ENCODE results near the gene EPC2. TPM values are rescaled to one million over a fixed set of nuclear protein-coding genes. Genes with fewer than 3 reads are reported as not detected.
A peak's percentile ranks its signal among the peaks of the same experiment; 100 is the strongest.
"Not testable (repeated sequence)": the region's sequence is repeated elsewhere in the genome, so short reads cannot be mapped to it uniquely, and the experiment has no call there.

The EPC2 gene
- total RNA-seq, 1 donor from 2014 or later: 27.5 TPM

DNA sequence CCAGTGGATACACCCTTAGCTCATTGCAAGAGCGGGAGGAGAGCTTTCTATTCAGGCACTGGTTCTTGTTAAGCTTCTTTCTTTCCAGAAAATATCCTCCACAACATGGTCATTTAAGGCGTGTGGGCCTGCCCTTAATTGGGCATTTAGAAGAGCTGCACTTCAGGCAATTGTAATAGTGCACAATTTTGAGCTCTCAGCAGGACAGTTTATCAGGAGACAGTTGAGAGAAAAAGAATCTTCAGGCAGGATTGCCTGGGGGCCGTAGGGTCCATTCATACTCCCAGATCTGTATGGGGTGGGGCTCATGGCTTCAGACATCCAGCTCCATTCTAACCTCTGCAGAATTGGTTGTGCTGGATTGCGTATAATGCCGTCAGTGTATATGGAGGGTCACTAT is 6.0 kb upstream of the EPC2 start:
- intact Hi-C loops (cut with DNase I): no loop called here
- no peak for DNase-seq (ENCODE audit: low spot score)

DNA sequence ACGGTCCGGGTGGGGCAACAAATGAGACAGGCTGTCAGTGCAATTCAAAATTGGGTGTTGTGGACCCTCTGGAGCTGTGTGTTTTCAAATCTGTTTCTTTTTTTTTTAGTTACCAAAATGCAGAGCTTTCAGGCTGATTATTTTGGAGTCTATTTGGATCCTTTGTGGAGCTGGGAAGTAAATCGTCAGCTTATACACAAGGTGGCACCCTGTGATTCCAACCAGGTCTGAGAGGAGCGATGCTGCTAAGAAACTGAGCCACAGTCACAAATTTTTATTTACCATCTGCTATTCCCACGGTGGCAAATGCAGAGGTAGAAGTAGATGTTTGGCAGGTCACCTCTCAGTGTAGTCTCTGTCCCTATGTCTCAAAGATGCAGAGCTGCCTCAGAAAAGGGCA is 3.8 kb upstream of the EPC2 start:
- intact Hi-C loops (cut with DNase I): loop anchor here (5.0 to 10.0 kb wide), 4 partner anchors 177 to 944 kb away; partner anchors contain the start of genes KIF5C and MMADHC
- DNase-seq (ENCODE audit: low spot score): no peak

DNA sequence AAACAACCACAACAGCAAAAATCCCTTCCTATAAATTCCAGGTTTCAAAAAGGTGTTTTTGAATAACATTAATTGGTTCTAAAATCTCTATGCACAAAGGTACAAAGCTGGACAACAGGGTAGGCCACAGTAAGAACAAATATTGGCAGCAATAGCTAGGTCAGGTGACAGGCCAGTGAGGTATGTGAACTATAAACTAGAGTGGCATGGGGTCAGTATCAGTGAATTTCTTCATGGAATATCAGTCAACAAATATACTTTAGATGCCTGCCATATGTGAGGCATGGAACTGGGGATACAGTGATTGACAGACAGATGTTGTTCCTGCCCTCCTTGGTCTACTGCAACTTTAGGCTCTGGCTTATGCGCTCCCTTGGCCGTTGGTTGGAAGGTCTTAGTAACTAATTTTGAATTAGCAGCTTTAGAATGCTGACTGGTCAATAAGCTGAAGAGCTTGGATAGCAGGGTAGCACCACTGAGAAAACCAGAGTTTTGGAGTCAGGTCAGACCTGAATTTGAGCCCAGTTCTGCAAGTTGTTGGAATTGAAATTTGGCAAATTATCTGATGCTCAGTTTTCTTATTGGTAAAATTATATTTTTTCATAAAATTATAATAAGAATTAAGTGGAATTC is 2.3 kb upstream of the EPC2 start:
- DNase-seq (ENCODE audit: low spot score): no peak
- intact Hi-C loops (cut with DNase I): loop anchor here (5.0 to 10.0 kb wide), 4 partner anchors 175 to 943 kb away; partner anchors contain the start of genes KIF5C and MMADHC

DNA sequence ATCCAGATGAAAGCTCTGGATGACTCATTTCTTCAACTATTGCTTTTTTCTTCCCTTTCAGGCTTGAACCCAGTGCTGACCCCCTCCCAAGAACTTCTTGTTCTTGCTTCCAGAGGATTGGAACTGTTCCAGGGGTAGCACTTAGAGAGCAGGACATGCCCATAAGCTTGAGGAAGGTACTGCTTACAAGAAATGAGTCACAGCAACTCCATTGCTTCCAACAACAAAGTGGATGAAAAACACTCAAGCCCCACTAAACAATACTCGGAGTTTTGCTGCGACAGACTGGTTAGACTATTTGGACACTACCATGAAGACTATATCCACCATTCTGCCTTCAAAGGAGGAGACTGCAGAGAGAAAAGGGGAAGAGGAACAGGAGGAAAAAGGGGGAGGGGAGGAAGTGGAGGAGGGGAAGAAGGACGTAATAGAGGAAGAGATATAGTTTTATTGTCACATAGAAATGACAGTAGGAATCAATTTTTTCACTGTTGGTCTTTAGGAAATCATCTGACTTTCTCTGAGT is 1.6 kb upstream of the EPC2 start:
- intact Hi-C loops (cut with DNase I): loop anchor here (5.0 to 10.0 kb wide), 4 partner anchors 174 to 942 kb away; partner anchors contain the start of genes KIF5C and MMADHC
- DNase-seq (ENCODE audit: low spot score): no peak

DNA sequence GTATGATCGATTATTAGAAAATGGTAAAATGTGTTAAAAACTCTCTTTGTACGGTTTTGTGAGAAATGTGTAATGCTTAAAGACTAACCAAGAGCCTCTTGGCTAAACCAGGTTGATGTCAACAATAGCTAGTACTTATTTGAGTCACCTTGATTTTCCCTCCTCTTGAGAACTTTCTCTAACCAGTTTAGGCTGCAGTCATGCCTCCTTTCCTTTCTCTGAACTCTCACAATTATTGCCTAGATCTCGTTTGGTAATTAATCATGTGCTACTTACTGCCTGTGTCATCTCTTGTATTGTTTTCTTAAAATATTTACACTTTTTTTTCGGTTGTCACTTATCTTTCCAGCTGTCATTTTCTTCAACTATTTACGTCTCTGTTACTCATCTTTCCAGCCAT is 1.1 kb upstream of the EPC2 start:
- intact Hi-C loops (cut with DNase I): loop anchor here (5.0 to 10.0 kb wide), 4 partner anchors 174 to 941 kb away; partner anchors contain the start of genes KIF5C and MMADHC
- no peak for DNase-seq (ENCODE audit: low spot score)

DNA sequence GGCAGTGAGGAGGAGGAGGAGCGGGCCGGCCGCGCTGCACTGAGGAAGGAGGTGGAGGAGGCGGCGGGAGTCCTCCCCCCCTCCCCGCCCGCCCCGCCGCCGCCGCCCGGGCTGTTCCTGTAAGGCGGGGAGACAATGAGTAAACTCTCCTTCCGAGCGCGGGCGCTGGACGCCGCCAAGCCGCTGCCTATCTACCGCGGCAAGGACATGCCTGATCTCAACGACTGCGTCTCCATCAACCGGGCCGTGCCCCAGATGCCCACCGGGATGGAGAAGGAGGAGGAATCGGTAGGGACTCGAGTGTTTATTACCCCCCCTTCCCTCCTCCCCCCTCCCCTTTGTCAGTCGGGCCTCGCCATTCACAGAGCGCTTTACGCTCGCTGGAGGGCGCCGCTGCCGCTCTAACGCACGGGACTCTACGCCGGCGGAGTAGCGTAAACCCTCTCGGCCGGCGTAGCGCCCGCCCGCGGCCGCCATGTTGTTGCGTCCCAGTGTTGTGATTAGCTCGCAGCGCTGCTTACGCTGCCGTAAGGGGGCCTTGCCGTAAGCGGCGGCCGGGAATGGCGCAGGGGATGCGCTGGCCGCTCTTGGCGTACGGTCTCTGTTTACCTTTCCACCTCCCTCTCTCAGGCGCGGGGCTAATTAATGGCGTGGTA is 460 bp downstream of the EPC2 start:
- intact Hi-C loops (cut with DNase I): loop anchor here (1.0 to 10.0 kb wide), 6 partner anchors 30 to 940 kb away; partner anchors contain the start of genes KIF5C, MMADHC and ORC4
- peak; percentile 98 for DNase-seq (ENCODE audit: low spot score)

DNA sequence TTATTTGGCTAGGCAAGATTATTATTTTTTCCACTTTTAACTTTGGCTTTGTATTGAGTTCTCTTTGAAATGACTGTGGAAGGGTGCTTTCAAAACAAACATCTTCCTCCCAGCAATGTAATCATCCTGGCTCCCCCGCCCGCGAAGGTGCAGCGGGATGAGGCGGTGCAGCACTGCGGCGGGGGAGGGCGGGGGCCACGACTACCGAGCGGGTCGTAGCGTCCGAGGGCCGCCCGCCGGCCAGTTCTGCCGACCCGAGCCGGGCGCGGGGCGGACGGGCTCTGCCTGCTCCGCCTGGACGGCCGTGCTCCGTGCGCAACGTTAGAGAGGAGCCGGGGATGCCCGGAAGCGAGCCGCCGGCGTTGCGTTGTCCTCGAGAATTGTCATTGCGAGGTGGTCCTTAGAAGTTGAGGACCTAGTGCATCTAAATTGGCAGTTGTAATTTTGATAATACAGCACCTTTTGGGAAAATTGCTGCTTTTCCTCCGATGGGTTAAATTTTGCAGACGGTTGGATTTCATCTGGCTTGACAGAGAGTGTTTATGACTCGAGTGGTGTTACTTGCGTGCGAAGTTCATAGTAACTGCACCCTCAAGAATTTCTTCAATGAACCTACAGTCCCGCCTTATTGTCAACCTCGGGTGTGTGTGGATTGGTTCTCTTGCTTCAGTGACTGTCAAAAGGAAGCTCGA is 1.1 kb downstream of the EPC2 start:
- peak; percentile 78 for DNase-seq (ENCODE audit: low spot score)
- intact Hi-C loops (cut with DNase I): loop anchor here (1.0 to 10.0 kb wide), 4 partner anchors 30 to 939 kb away; partner anchors contain the start of genes KIF5C, MMADHC and ORC4

DNA sequence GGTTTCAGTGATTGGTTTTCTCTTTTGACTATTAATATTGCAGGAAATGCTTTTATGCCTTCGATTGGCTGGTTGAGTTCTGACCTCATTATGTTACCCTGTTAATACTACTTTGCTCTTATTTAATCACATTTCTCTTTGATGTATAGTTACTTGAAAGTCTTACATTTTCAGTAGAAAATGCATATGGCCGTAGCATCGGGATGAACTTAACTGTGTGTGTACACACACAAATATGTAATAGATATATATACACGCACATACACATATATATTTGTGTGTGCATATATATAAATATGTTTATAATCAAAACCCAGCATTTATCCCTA is 1.6 kb downstream of the EPC2 start:
- intact Hi-C loops (cut with DNase I): loop anchor here (10.0 kb wide), 2 partner anchors 229 to 939 kb away; partner anchors contain the start of genes KIF5C and MMADHC
- no peak for DNase-seq (ENCODE audit: low spot score)

DNA sequence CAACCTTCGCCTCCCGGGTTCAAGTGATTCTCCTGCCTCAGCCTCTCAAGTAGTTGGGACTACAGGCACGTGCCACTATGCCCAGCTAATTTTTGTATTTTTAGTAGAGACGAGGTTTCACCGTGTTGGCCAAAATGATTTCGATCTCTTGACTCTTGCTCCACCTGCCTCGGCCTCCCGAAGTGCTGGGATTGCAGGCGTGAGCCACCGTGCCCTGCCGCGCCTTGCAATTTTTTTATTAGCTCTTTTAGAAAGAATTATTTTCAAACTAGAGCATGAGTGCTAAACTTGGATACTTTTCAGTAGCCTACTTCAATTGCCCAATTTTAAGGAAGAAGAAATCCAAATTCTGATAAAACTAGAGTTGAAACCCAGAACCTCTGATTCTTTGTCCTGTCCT is 3.2 kb downstream of the EPC2 start:
- DNase-seq (ENCODE audit: low spot score): not testable (repeated sequence)
- intact Hi-C loops (cut with DNase I): loop anchor here (10.0 kb wide), 2 partner anchors 227 to 937 kb away; partner anchors contain the start of genes KIF5C and MMADHC

DNA sequence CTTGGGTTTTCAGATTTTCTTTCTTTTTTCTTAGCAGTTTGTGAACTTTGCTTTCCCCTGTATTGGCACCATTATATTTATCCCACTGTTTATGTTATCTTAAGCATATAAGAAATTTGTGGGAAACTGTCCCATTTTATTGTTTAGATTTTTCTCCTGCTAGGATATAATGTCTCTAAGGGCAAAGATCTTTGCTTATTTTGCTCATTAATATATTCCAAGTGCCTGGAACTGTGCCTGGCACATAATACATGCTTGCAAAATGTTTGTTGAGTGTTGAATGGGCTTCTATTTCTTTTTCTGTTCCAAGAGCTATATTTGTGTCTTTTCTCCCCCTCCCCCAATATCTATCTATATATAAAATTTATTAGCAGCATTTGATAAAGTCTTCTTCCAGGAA is 5.4 kb downstream of the EPC2 start:
- DNase-seq (ENCODE audit: low spot score): no peak
- intact Hi-C loops (cut with DNase I): loop anchor here (10.0 kb wide), 2 partner anchors 225 to 935 kb away; partner anchors contain the start of genes KIF5C and MMADHC

DNA sequence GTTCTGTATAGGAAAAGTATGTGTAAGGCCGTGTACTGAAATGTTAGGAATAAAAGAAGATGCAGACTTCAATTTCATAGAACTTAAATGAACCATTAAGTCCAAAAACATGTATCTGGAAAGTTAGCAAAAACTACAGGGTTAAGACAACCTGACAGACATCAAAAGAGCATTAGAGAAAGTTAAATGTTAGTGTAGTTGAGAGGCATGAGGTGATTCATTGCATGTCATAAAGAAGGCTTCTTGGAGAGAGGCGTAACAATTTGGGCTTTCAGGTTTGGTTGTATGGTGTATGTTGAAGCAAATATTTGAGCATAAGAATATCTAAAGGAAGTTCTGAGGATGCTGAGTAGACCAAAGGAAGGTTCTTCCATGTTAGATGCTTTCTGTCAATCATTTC is 6.3 kb downstream of the EPC2 start:
- intact Hi-C loops (cut with DNase I): no loop called here
- no peak for DNase-seq (ENCODE audit: low spot score)

DNA sequence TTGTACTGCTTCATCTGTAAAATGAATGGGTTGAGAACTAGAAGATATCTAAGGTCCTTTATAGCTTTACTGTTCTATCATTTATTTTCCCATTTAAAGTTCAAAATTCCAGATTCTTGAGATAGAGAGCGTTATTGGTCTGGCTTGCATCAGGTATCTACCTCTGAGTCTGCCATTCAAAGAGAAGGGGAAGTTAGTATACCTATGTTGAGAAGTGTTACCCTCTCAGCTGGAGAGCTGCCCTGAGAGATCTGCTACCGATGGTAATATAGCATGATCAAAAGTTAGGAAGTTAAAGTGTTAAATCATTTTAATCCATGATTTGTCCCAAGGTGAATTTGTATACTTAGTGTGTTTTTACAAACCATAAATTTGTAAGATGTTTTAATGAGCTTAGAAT is 7.4 kb downstream of the EPC2 start:
- intact Hi-C loops (cut with DNase I): no loop called here
- no peak for DNase-seq (ENCODE audit: low spot score)

DNA sequence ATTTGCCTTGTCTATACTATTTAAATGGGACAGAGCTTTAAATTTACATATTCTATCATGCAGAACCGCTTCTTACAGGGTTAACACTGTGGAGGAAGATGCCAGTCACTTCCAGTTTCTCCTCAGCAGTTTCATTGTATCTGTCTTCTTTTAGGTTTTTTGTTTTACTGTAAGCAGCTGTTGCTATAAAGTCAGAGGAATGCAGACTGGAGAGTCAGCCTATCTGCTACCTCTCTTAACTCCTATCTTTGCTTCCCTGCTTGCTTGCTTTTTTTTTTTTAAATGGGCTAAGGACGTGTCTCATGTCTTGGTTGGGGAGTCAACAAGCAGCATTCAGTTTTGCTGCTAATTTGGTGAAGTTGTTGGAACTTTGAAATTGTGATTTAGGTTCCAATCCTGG is 8.9 kb downstream of the EPC2 start:
- intact Hi-C loops (cut with DNase I): no loop called here
- no peak for DNase-seq (ENCODE audit: low spot score)

DNA sequence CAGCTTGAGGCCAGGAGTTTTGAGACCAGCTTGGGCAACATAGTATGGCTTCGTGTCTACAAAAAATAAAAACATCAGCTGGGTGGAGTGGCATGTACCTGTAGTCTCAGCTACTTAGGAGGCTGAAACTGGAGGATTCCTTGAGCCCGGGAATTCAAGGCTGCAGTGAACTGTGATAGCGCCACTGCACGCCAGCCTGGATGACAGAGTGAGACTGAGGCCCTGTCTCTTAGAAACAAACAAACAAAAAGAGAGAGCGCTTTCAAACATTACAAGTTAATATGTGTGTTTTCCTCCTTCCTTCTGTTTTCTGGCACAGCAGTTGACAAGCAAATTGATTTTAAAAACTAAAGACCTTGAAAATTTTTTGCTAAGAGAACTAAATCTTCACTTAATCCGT is 9.9 kb downstream of the EPC2 start:
- intact Hi-C loops (cut with DNase I): no loop called here
- no peak for DNase-seq (ENCODE audit: low spot score)

DNA sequence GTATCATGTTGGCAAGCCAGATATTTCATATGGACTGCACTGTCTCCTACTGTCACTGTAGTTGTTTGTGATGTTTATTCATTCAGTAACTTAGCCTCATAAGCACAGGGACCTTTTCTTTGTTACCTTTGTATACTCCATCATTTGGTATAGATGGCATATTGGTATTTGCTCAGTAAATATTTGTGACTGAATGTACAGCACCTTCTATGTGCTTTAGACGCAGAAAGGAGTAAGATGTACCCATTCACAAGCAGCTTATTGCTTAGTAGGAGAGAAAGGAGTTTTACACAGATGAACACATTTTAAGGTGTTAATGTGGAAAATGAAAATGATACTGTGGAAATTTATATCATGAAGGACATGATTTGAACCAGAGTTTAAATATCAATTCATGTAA is 12.0 kb downstream of the EPC2 start:
- intact Hi-C loops (cut with DNase I): no loop called here
- no peak for DNase-seq (ENCODE audit: low spot score)

DNA sequence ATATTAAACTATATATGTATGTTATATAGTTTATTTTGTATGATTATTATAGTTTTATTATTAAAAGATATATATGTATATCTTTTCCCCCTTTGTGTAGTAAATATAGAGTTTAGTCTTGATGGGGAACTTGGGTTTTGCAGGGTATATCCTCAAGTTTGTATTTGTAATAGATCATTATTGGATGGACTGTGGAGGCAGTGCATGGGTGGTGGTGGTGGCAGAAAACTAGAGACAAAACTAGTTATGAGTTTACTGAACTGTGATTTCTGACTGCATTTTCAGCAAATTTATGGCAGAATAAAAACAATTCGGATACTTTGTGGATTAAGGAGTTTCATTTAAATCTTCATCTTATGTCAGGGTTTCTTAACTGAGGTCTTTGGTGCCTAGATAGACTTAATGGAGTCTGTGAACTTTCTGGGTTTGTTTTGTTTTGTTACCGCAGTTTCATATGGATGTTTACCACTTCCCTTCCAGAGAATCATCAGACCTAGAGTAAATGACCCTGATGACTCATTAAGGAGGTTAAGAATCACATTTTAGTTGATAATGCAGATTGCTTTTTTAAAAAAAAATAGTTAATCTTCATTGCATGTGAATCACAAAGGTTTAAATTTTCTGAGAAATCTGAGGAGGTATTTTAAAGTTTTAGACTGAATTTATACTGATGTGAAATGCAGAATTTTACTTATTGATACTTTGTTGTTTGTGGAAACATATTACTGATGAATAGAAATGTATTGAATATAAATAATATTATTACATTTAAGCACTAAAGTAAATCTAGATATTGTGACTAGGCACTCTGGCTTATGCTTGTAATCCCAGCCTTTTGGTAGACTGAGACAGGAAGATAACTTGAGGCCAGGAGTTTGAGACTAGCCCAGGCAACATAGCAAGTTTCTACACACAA is 14.5 kb downstream of the EPC2 start:
- intact Hi-C loops (cut with DNase I): no loop called here
- no peak for DNase-seq (ENCODE audit: low spot score)

DNA sequence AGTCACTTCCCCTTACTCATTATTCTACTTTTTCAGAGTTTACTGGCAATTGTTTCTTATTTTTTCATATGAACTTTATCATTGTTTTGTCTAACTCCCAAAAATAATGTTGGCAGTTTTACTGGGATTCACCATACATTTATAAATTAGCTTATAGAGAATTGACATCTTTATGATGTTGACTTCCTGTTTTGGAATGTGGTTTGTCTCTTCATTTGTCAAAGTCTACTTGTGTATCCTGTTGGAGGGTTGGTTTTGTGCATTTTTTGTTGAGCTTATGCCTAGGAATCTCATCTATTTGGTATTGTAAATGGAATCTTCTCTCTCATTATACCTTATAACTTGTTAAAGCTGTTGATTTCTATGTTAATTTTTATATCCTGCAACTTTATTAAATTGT is 16.4 kb downstream of the EPC2 start:
- intact Hi-C loops (cut with DNase I): no loop called here
- DNase-seq (ENCODE audit: low spot score): no peak

DNA sequence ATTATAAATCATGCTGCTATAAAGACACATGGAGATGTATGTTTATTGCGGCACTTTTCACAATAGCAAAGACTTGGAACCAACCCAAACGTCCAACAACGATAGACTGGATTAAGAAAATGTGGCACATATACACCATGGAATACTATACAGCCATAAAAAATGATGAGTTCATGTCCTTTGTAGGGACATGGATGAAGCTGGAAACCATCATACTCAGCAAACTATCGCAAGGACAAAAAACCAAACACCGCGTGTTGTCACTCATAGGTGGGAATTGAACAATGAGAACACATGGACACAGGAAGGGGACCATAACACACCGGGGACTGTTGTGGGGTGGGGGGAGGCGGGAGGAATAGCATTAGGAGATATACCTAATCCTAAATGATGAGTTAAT is 17.8 kb downstream of the EPC2 start:
- DNase-seq (ENCODE audit: low spot score); intact Hi-C loops (cut with DNase I): not testable (repeated sequence)

DNA sequence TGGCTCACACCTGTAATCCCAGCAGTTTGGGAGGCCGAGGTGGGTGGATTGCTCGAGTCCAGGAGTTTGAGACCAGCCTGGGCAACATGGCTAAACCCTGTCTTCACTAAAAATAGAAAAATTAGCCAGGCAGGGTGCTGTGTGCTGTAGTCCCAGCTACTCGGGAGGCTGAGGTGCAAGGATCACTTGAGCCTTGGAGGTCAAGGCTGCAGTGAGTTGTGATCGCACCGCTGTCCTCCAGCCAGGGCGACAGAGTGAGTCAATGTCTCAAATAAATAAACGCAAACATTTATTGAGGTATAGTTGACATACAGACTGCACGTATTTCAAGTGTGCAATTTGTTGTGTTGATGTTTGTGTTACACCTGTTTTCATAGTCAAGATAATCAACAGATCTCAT is 19.7 kb downstream of the EPC2 start:
- intact Hi-C loops (cut with DNase I): no loop called here
- DNase-seq (ENCODE audit: low spot score): no peak

All from cardiac septum (tissue), 1 donor.